GM18870 (cell line): ENCODE data around the gene IMMT.

Experiments
- ATAC-seq: cut with Tn5 transposase; IDR thresholded peaks from one replicate; pipeline ENCODE4 v1.9.1; 2021; ENCODE audit warnings: moderate library complexity; ENCODE audit not compliant: unreplicated experiment

IMMT gene

GRCh38 chr2:86094229-86094628 is 101.0 kb downstream of the IMMT start:
- no peak for ATAC-seq
